Activated B cell treated with CpG ODN at 0.5 μM for 24 hours (primary cell): ENCODE data around the gene SET. TPM values are rescaled to one million over a fixed set of nuclear protein-coding genes. Genes with fewer than 3 reads are reported as not detected.
A peak's percentile ranks its signal among the peaks of the same experiment; 100 is the strongest.
"Not testable (repeated sequence)": the region's sequence is repeated elsewhere in the genome, so short reads cannot be mapped to it uniquely, and the experiment has no call there.

Source experiments
- ATAC-seq: fragments of 200-7000 bp; cut with Tn5 transposase; one replicate; pipeline ENCODE4 v1.10.0; 2021; ENCODE audit warnings: low read depth, mild to moderate bottlenecking, moderate library complexity
- CTCF ChIA-PET: fragments of 350-600 bp; sonication (Branson Sonifier 250); formaldehyde crosslinking; loops from one replicate; lab custom pipeline; 2021; ENCODE audit warnings: antibody characterized with exemption; lab: Charles Lee
- POLR2A ChIA-PET: fragments of 350-600 bp; sonication (Branson Sonifier 250); formaldehyde crosslinking; loops from one replicate; lab custom pipeline; 2021; ENCODE audit warnings: antibody characterized with exemption; lab: Charles Lee
- DNase-seq: peaks from one replicate; pipeline ENCODE4 v3.0.0; 2022
- H3K27ac Mint-ChIP-seq: one replicate; pipeline ENCODE4 v1.8.0; 2020; ENCODE audit warnings: mixed read lengths
- H3K27me3 Mint-ChIP-seq: one replicate; pipeline ENCODE4 v1.8.0; 2021; ENCODE audit warnings: mixed read lengths
- H3K36me3 Mint-ChIP-seq: one replicate; pipeline ENCODE4 v1.8.0; 2021; ENCODE audit warnings: low read depth, mixed read lengths
- H3K4me1 Mint-ChIP-seq: one replicate; pipeline ENCODE4 v1.8.0; 2021; ENCODE audit warnings: mixed read lengths
- H3K4me3 Mint-ChIP-seq: one replicate; pipeline ENCODE4 v1.8.0; 2020; ENCODE audit warnings: mild to moderate bottlenecking, mixed read lengths
- H3K9me3 Mint-ChIP-seq: one replicate; pipeline ENCODE4 v1.8.0; 2020; ENCODE audit warnings: mixed read lengths
- CTCF ChIP-seq: fragments of 200-600 bp; IDR thresholded peaks from one replicate; pipeline ENCODE4 v1.8.0; 2022; ENCODE audit warnings: antibody characterized with exemption, mild to moderate bottlenecking
- intact Hi-C: fragments of 100-400 bp; cut with micrococcal nuclease; formaldehyde crosslinking; loops from one replicate; pipeline ENCODE4 v1.15.1; 2024
- total RNA-seq: library from RNA; stranded (reverse); gene quantifications from 2 replicates; pipeline ENCODE4 v1.2.3, GENCODE V29; 2022

The SET gene
- total RNA-seq, 1 donor from 2014 or later = 762 TPM

- peak overlapping the region; percentile 99 for H3K27ac Mint-ChIP-seq
- DNase-seq (no peak), ATAC-seq (no peak)
- ChIA-PET CTCF (no interaction called here), POLR2A (interaction anchor here (1.2 to 3.6 kb wide), 3 partner anchors 10 to 32 kb away, joined by 3 to 16 read pairs (median 4); no protein-coding TSS in a partner anchor)
- H3K4me1 Mint-ChIP-seq = peaks cover 60% of the 10 kb centered on the region
- H3K4me3 Mint-ChIP-seq = peak overlapping the region; percentile 28
- intact Hi-C loops = loop anchor here (5.0 to 10.0 kb wide), 2 partner anchors 195 to 363 kb away; partner anchors contain the start of genes COQ4, KYAT1, LRRC8A and TRUB2
- peaks cover 44% of the 10 kb centered on the region for H3K36me3 Mint-ChIP-seq
- H3K27me3 Mint-ChIP-seq = no peaks in the 10 kb centered on the region
- no peaks in the 10 kb centered on the region for H3K9me3 Mint-ChIP-seq
- no peak for TF ChIP-seq CTCF
Observed at GRCh38 chr9:128687453-128687852, 1.6 kb upstream of the SET start.

- Mint-ChIP-seq H3K4me3 (peak overlapping the region; percentile 64), H3K36me3 (peaks cover 51% of the 10 kb centered on the region), H3K27me3 (no peaks in the 10 kb centered on the region), H3K9me3 (no peaks in the 10 kb centered on the region), H3K4me1 (peaks cover 72% of the 10 kb centered on the region), H3K27ac (no peak overlapping the region)
- POLR2A ChIA-PET = interaction anchor here (0.5 to 3.8 kb wide), 24 partner anchors 9 to 662 kb away, joined by 3 to 16 read pairs (median 4); partner anchors contain the start of genes DYNC2I2, ENDOG, PKN3 and SPTAN1
- intact Hi-C loops = loop anchor here (1.0 to 10.0 kb wide), 7 partner anchors 13 to 365 kb away; partner anchors contain the start of genes COQ4, GLE1, KYAT1 and LRRC8A
- no peak for DNase-seq
- ATAC-seq = peak; percentile 22
- CTCF ChIA-PET = no interaction called here
- TF ChIP-seq CTCF = no peak
Observed at GRCh38 chr9:128689293-128689774, 312 bp downstream of the SET start.

GRCh38 chr9:128689820-128690683 lies 1.0 kb downstream of the SET start:
- DNase-seq = peak; percentile 32
- Mint-ChIP-seq H3K36me3 (peaks cover 53% of the 10 kb centered on the region), H3K4me3 (peak overlapping the region; percentile 98), H3K4me1 (peaks cover 72% of the 10 kb centered on the region), H3K27me3 (no peaks in the 10 kb centered on the region), H3K27ac (peak overlapping the region; percentile 97), H3K9me3 (no peaks in the 10 kb centered on the region)
- CTCF ChIA-PET = interaction anchor here (1.6 kb wide), 1 partner anchor 12 kb away, joined by 7 read pairs; the partner anchor contains the start of gene PKN3
- intact Hi-C loops = loop anchor here (1.0 to 10.0 kb wide), 7 partner anchors 12 to 365 kb away; partner anchors contain the start of genes COQ4, GLE1, KYAT1 and LRRC8A
- no peak for TF ChIP-seq CTCF
- POLR2A ChIA-PET = interaction anchor here (0.6 to 3.8 kb wide), 23 partner anchors 9 to 662 kb away, joined by 3 to 16 read pairs (median 4); partner anchors contain the start of genes DYNC2I2, ENDOG, PKN3 and SPTAN1
- ATAC-seq = peak; percentile 2

- Mint-ChIP-seq H3K9me3 (no peaks in the 10 kb centered on the region), H3K27me3 (no peaks in the 10 kb centered on the region), H3K4me1 (peaks cover 66% of the 10 kb centered on the region), H3K36me3 (peaks cover 57% of the 10 kb centered on the region), H3K27ac (peak overlapping the region; percentile 97), H3K4me3 (peak overlapping the region; percentile 98)
- ATAC-seq (no peak), DNase-seq (no peak)
- TF ChIP-seq CTCF = no peak
- intact Hi-C loops = no loop called here
- ChIA-PET POLR2A (interaction anchor here (0.6 to 3.8 kb wide), 7 partner anchors 10 to 111 kb away, joined by 4 to 16 read pairs (median 12); partner anchors contain the start of genes DYNC2I2, PKN3 and ZDHHC12), CTCF (interaction anchor here (1.6 kb wide), 1 partner anchor 12 kb away, joined by 7 read pairs; the partner anchor contains the start of gene PKN3)
Observed at GRCh38 chr9:128690684-128691034, 1.6 kb downstream of the SET start.

GRCh38 chr9:128693738-128694137 lies 4.7 kb downstream of the SET start:
- Mint-ChIP-seq H3K4me3 (peak overlapping the region; percentile 36), H3K4me1 (peaks cover 45% of the 10 kb centered on the region), H3K27ac (peak overlapping the region; percentile 74), H3K36me3 (peaks cover 66% of the 10 kb centered on the region)
- ChIA-PET POLR2A (interaction anchor here (0.7 to 3.3 kb wide), 7 partner anchors 8 to 50 kb away, joined by 3 to 61 read pairs (median 6); partner anchors contain the start of genes PKN3 and ZDHHC12), CTCF (interaction anchor here (0.8 to 1.0 kb wide), 2 partner anchors 8 to 10 kb away, joined by 3 read pairs; partner anchors contain the start of gene PKN3)
- DNase-seq, H3K27me3 Mint-ChIP-seq, H3K9me3 Mint-ChIP-seq, ATAC-seq, intact Hi-C loops: not testable (repeated sequence)
